HepG2 (cell line): ENCODE measurements around the gene MSMP. TPM values are rescaled to one million over a fixed set of nuclear protein-coding genes. Genes with fewer than 3 reads are reported as not detected.

Experiments used
- GATA4 ChIP-seq: sonication (generic); IDR thresholded peaks from 2 replicates; pipeline ENCODE4 v1.6.1; 2016; ENCODE audit warnings: antibody characterized with exemption, low read depth, borderline replicate concordance
- GTF3A ChIP-seq: sonication (generic); formaldehyde crosslinking; conservative IDR thresholded peaks from 2 replicates; pipeline ENCODE4 v1.4.0; 2020; ENCODE audit warnings: mild to moderate bottlenecking, missing genetic modification reagents
- KAT2B ChIP-seq: fragments of 150-350 bp; IDR thresholded peaks from 2 replicates; pipeline ENCODE4 v1.6.1; 2014; ENCODE audit warnings: low read depth, low read length, borderline replicate concordance
- NFATC3 ChIP-seq: sonication (generic); formaldehyde crosslinking; IDR thresholded peaks from 2 replicates; pipeline ENCODE4 v1.5.1; 2020; ENCODE audit warnings: mild to moderate bottlenecking, missing genetic modification reagents
- PREB ChIP-seq: sonication (generic); formaldehyde crosslinking; IDR thresholded peaks from 2 replicates; pipeline ENCODE4 v1.4.0; 2020; ENCODE audit warnings: missing genetic modification reagents
- RFXANK ChIP-seq: IDR thresholded peaks from 2 replicates; pipeline ENCODE4 v1.6.1; 2016
- STAT5B ChIP-seq: sonication (generic); formaldehyde crosslinking; IDR thresholded peaks from 2 replicates; pipeline ENCODE4 v1.4.0; 2020; ENCODE audit warnings: missing genetic modification reagents
- U2AF2 ChIP-seq: fragments of 200-400 bp; formaldehyde crosslinking; IDR thresholded peaks from 2 replicates; pipeline ENCODE4 v1.6.1; 2017; ENCODE audit warnings: low read depth, mild to moderate bottlenecking, low read length
- ZKSCAN8 ChIP-seq: IDR thresholded peaks from 2 replicates; pipeline ENCODE4 v1.6.1; 2016; ENCODE audit warnings: borderline replicate concordance, missing genetic modification reagents, missing compliant biosample characterization
- ZNF441 ChIP-seq: sonication (generic); formaldehyde crosslinking; IDR thresholded peaks from 2 replicates; pipeline ENCODE4 v1.7.0; 2021; ENCODE audit warnings: missing genetic modification reagents, borderline replicate concordance
- ZNF615 ChIP-seq: sonication (generic); formaldehyde crosslinking; IDR thresholded peaks from 2 replicates; pipeline ENCODE4 v1.5.0; 2020; ENCODE audit warnings: mild to moderate bottlenecking, missing genetic modification reagents, borderline replicate concordance
- ZNF674 ChIP-seq: sonication (generic); formaldehyde crosslinking; IDR thresholded peaks from 2 replicates; pipeline ENCODE4 v1.5.0; 2020; ENCODE audit warnings: low read depth, mild to moderate bottlenecking, missing genetic modification reagents
- ZNF713 ChIP-seq: sonication (generic); formaldehyde crosslinking; IDR thresholded peaks from 2 replicates; pipeline ENCODE4 v1.4.0; 2020; ENCODE audit warnings: mild to moderate bottlenecking, missing genetic modification reagents
- ZNF766 ChIP-seq: sonication (generic); formaldehyde crosslinking; IDR thresholded peaks from 2 replicates; pipeline ENCODE4 v1.5.0; 2020; ENCODE audit warnings: missing genetic modification reagents, borderline replicate concordance
- ZSCAN31 ChIP-seq: sonication (generic); formaldehyde crosslinking; IDR thresholded peaks from 2 replicates; pipeline ENCODE4 v1.5.0; 2020; ENCODE audit warnings: low read depth, mild to moderate bottlenecking, missing genetic modification reagents
- polyA plus RNA-seq, 8 experiments: library from polyadenylated mRNA; depleted of rRNA in 3 of 8; stranded (reverse) in 7 of 8; unstranded in 1 of 8; fragments of >200 nt; fragmentation: Illumina TruSeq in 4 of 8; extraction: Trizol in 4 of 8; gene quantifications; 2 replicates each; pipeline versions ENCODE4 v1.2.1 to v1.2.3, GENCODE V29; 2011 to 2016; ENCODE audit warnings: low read depth in 4 of 8, missing spikeins in 1 of 8, mixed read lengths in 1 of 8; ENCODE audit not compliant: insufficient read depth in 1 of 8
- total RNA-seq, 5 experiments: library from RNA; depleted of rRNA; stranded (reverse); fragments of >200 nt; fragmentation: Illumina TruSeq; extraction: Trizol; gene quantifications; 2 replicates each; pipeline ENCODE4 v1.2.3, GENCODE V29; 2016; ENCODE audit warnings: low read depth in 1 of 5
- TF ChIP-seq, protein P1 (sequence below), 2 experiments: sonication (generic) in 1 of 2; formaldehyde crosslinking in 1 of 2; IDR thresholded peaks; 2 replicates each; pipeline versions ENCODE4 v1.6.1 to v1.9.0; 2014 to 2022; ENCODE audit warnings: antibody characterized with exemption in 1 of 2, borderline replicate concordance in 1 of 2, inconsistent platforms in 1 of 2, low read depth in 1 of 2, missing genetic modification reagents in 1 of 2
- TF ChIP-seq, protein P2 (sequence below): sonication (generic); formaldehyde crosslinking; IDR thresholded peaks from 2 replicates; pipeline ENCODE4 v1.5.0; 2020; ENCODE audit warnings: missing genetic modification reagents, mild to moderate bottlenecking, borderline replicate concordance
- TF ChIP-seq, protein P3 (sequence below): sonication (generic); formaldehyde crosslinking; IDR thresholded peaks from 2 replicates; pipeline ENCODE4 v1.8.0; 2023; ENCODE audit warnings: mild to moderate bottlenecking, missing genetic modification reagents

The MSMP gene
- total and polyA plus RNA-seq, 2 of the 13 experiments (the other 11 are each of a cell fraction or from before 2014, with no cell fraction given), result 0.24 to 0.46 TPM

GRCh38 chr9:35756275-35757225 is 2.5 kb upstream of the MSMP start (continued):
- TF ChIP-seq U2AF2 (no peak), ZKSCAN8 (CRISPR knock-in tag) (0 out of 2 replicates have a peak, but pooled peaks have one; percentile 14), STAT5B (CRISPR knock-in tag) (no peak), ZSCAN31 (CRISPR knock-in tag) (no peak; the same call in 1 of the 2 replicates), GTF3A (CRISPR knock-in tag) (no peak), ZNF441 (CRISPR knock-in tag) (no peak), RFXANK (CRISPR knock-in tag) (no peak; the same call in 1 of the 2 replicates), ZNF674 (CRISPR knock-in tag) (no peak), GATA4 (no peak), KAT2B (no peak), PREB (0 out of 2 replicates have a peak, but pooled peaks have one; percentile 59), ZNF615 (CRISPR knock-in tag) (peak; percentile 76; the same call in 1 of the 2 replicates), NFATC3 (CRISPR knock-in tag) (no peak), ZNF766 (CRISPR knock-in tag) (peak; percentile 84; the same call in 1 of the 2 replicates), ZNF713 (CRISPR knock-in tag) (no peak; the same call in 1 of the 2 replicates)
- TF ChIP-seq, protein P1, sequence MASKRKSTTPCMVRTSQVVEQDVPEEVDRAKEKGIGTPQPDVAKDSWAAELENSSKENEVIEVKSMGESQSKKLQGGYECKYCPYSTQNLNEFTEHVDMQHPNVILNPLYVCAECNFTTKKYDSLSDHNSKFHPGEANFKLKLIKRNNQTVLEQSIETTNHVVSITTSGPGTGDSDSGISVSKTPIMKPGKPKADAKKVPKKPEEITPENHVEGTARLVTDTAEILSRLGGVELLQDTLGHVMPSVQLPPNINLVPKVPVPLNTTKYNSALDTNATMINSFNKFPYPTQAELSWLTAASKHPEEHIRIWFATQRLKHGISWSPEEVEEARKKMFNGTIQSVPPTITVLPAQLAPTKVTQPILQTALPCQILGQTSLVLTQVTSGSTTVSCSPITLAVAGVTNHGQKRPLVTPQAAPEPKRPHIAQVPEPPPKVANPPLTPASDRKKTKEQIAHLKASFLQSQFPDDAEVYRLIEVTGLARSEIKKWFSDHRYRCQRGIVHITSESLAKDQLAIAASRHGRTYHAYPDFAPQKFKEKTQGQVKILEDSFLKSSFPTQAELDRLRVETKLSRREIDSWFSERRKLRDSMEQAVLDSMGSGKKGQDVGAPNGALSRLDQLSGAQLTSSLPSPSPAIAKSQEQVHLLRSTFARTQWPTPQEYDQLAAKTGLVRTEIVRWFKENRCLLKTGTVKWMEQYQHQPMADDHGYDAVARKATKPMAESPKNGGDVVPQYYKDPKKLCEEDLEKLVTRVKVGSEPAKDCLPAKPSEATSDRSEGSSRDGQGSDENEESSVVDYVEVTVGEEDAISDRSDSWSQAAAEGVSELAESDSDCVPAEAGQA (IDR thresholded peaks at IDR 0.05; ENCODE audit: low read depth), result no peak
- TF ChIP-seq, protein P1 (CRISPR knock-in tag; IDR thresholded peaks at IDR 0.05; ENCODE audit: borderline replicate concordance), result peak; percentile 69; the same call in 1 of the 2 replicates
- TF ChIP-seq, protein P2, sequence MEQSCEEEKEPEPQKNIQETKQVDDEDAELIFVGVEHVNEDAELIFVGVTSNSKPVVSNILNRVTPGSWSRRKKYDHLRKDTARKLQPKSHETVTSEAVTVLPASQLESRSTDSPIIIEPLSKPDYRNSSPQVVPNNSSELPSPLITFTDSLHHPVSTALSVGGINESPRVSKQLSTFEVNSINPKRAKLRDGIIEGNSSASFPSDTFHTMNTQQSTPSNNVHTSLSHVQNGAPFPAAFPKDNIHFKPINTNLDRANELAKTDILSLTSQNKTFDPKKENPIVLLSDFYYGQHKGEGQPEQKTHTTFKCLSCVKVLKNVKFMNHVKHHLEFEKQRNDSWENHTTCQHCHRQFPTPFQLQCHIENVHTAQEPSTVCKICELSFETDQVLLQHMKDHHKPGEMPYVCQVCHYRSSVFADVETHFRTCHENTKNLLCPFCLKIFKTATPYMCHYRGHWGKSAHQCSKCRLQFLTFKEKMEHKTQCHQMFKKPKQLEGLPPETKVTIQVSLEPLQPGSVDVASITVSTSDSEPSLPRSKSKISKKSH (CRISPR knock-in tag), result peak; percentile 88
- TF ChIP-seq, protein P3, sequence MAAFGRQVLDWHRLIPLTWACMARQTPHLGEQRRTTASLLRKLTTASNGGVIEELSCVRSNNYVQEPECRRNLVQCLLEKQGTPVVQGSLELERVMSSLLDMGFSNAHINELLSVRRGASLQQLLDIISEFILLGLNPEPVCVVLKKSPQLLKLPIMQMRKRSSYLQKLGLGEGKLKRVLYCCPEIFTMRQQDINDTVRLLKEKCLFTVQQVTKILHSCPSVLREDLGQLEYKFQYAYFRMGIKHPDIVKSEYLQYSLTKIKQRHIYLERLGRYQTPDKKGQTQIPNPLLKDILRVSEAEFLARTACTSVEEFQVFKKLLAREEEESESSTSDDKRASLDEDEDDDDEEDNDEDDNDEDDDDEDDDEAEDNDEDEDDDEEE, result no peak
